Naive thymus-derived CD4-positive, alpha-beta T cell (primary cell): ENCODE results near the gene PEX7. TPM values are rescaled to one million over a fixed set of nuclear protein-coding genes. Genes with fewer than 3 reads are reported as not detected.
"Not testable (repeated sequence)": the region's sequence is repeated elsewhere in the genome, so short reads cannot be mapped to it uniquely, and the experiment has no call there.

ENCODE experiments used
- ATAC-seq: fragments of 150-1000 bp; cut with Tn5 transposase; 2 replicates; pipeline ENCODE4 v1.10.0; 2021; ENCODE audit warnings: mild to moderate bottlenecking, moderate library complexity
- CTCF ChIA-PET: fragments of 350-600 bp; sonication (Branson Sonifier 250); formaldehyde crosslinking; loops from one replicate; lab custom pipeline; 2021; ENCODE audit warnings: antibody characterized with exemption; lab: Charles Lee
- POLR2A ChIA-PET: fragments of 350-600 bp; sonication (Branson Sonifier 250); formaldehyde crosslinking; loops from one replicate; lab custom pipeline; 2021; ENCODE audit warnings: antibody characterized with exemption, inconsistent platforms; lab: Charles Lee
- DNase-seq, 9 donors: peaks; one replicate each; pipeline versions ENCODE4 v3.0.0 to v3.0.0-alpha.2; 2020 to 2022; ENCODE audit warnings: mixed read lengths in 1 of 9
- H3K27ac ChIP-seq: one replicate; pipeline ENCODE4 v1.7.0; 2013; ENCODE audit warnings: mild to moderate bottlenecking, low read depth, low read length, moderate library complexity
- H3K27me3 ChIP-seq, 2 donors: one replicate each; pipeline ENCODE4 v1.7.0; 2013; ENCODE audit warnings: low read length in 2 of 2, mild to moderate bottlenecking in 2 of 2, moderate library complexity in 2 of 2; ENCODE audit not compliant: control insufficient read depth in 2 of 2, insufficient read depth in 2 of 2
- H3K36me3 ChIP-seq, 3 experiments: 1 replicate in 2 of 3; 2 replicates in 1 of 3; pipeline ENCODE4 v1.7.0; 2013; ENCODE audit warnings: low read length in 3 of 3, mild to moderate bottlenecking in 3 of 3, moderate library complexity in 1 of 3; ENCODE audit not compliant: insufficient read depth in 3 of 3, control insufficient read depth in 2 of 3
- H3K4me1 ChIP-seq, 2 donors: one replicate each; pipeline ENCODE4 v1.7.0; 2013; ENCODE audit warnings: low read length in 2 of 2, mild to moderate bottlenecking in 2 of 2, moderate library complexity in 1 of 2; ENCODE audit not compliant: control insufficient read depth in 2 of 2, insufficient read depth in 2 of 2
- H3K4me3 ChIP-seq: 2 replicates; pipeline ENCODE4 v1.7.0; 2013; ENCODE audit warnings: mild to moderate bottlenecking, low read length
- H3K9me3 ChIP-seq, 3 experiments: 1 replicate in 2 of 3; 2 replicates in 1 of 3; pipeline ENCODE4 v1.7.0; 2013; ENCODE audit warnings: low read length in 3 of 3; ENCODE audit not compliant: control insufficient read depth in 2 of 3
- H3K27ac Mint-ChIP-seq, 9 donors: one replicate each; pipeline ENCODE4 v1.8.0; 2020 to 2022; ENCODE audit warnings: mixed read lengths in 9 of 9, mild to moderate bottlenecking in 8 of 9, moderate library complexity in 5 of 9, inconsistent platforms in 2 of 9
- H3K27me3 Mint-ChIP-seq, 5 donors: one replicate each; pipeline ENCODE4 v1.8.0; 2021 to 2022; ENCODE audit warnings: mixed read lengths in 5 of 5, mild to moderate bottlenecking in 1 of 5
- H3K36me3 Mint-ChIP-seq, 5 donors: one replicate each; pipeline ENCODE4 v1.8.0; 2020 to 2022; ENCODE audit warnings: mixed read lengths in 5 of 5, mild to moderate bottlenecking in 3 of 5, inconsistent platforms in 1 of 5
- H3K4me1 Mint-ChIP-seq, 7 donors: one replicate each; pipeline ENCODE4 v1.8.0; 2020 to 2022; ENCODE audit warnings: mixed read lengths in 7 of 7, mild to moderate bottlenecking in 3 of 7, inconsistent platforms in 1 of 7
- H3K4me3 Mint-ChIP-seq, 10 donors: one replicate each; pipeline ENCODE4 v1.8.0; 2020 to 2022; ENCODE audit warnings: mild to moderate bottlenecking in 10 of 10, mixed read lengths in 10 of 10, moderate library complexity in 6 of 10, inconsistent platforms in 2 of 10
- H3K9me3 Mint-ChIP-seq, 11 donors: one replicate each; pipeline ENCODE4 v1.8.0; 2020 to 2022; ENCODE audit warnings: mixed read lengths in 11 of 11, mild to moderate bottlenecking in 4 of 11, inconsistent platforms in 1 of 11, moderate library complexity in 1 of 11
- intact Hi-C, 2 donors: fragments of 100-400 bp; cut with micrococcal nuclease; formaldehyde crosslinking; loops; one replicate each; pipeline ENCODE4 v1.15.1; 2023
- polyA plus RNA-seq, 2 donors: library from polyadenylated mRNA; unstranded; fragments of 300-500 nt; fragmentation: Illumina TruSeq; gene quantifications; one replicate each; pipeline ENCODE4 v1.2.3, GENCODE V29; 2021
- total RNA-seq, 6 experiments: library from RNA in 5 of 6; stranded (reverse) in 5 of 6; gene quantifications; 1 replicate in 5 of 6; 2 replicates in 1 of 6; pipeline ENCODE4 v1.2.3 and lab custom pipeline; 2021 to 2026

Gene PEX7
- total and polyA plus RNA-seq, 7 experiments from 2014 or later, result 4.0 to 6.6 (median 5.6) TPM

DNA sequence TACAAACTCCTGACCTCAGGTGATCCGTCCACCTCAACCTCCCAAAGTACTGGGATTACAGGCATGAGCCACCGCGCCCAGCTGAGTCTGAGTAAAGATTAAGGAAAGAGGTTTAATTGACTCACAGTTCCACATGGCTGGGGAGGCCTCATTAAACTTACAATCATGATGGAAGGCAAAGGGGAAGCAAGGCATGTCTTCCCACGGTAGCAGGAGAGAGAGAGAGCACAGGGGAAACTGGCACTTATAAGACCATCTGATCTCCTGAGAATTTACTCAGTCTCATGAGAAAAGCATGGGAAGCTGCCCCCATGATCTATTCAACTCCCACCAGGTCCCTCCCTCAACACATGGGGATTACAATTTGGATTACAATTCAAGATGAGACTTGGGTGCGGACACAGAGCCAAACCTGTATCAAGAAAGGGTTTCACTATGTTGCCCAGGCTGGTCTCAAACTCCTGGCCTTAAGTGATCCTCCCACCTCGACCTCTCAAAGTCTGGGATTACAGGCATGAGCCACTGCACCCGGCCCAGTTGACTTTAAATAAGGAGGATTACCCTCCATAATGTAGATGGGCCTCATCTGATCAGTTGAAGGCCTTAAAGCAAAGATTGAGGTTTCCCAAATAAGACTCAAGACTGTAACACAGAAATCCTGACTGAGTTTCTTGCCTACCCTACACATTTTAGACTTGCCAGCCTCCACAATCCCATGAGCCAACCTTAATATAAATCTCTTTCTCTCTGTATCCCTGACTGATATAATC lies 13.1 kb upstream of the PEX7 start:
- ATAC-seq, result no peak
- Mint-ChIP-seq H3K36me3 (no peaks in the 10 kb centered on the region), H3K4me3 (no peak overlapping the region), H3K4me1 (peaks cover 0 to 8% (median 6%) of the 10 kb centered on the region in 7 donors), H3K27me3 (peaks cover 0 to 6% (median 0%) of the 10 kb centered on the region in 5 donors), H3K9me3 (no peaks in the 10 kb centered on the region), H3K27ac (no peak overlapping the region)
- Histone ChIP-seq H3K9me3 (no peaks in the 10 kb centered on the region), H3K4me1 (no peaks in the 10 kb centered on the region), H3K27me3 (no peaks in the 10 kb centered on the region), H3K4me3 (no peak overlapping the region), H3K27ac (no peak overlapping the region), H3K36me3 (no peaks in the 10 kb centered on the region)
- no peak for DNase-seq
- POLR2A ChIA-PET, result interaction anchor here (1.5 kb wide), 1 partner anchor 17 kb away, joined by 4 read pairs; the partner anchor contains the start of gene MAP3K5
- intact Hi-C loops, result no loop called here
- CTCF ChIA-PET, result interaction anchor here (0.6 kb wide), 1 partner anchor 56 kb away, joined by 3 read pairs; no protein-coding TSS in a partner anchor

DNA sequence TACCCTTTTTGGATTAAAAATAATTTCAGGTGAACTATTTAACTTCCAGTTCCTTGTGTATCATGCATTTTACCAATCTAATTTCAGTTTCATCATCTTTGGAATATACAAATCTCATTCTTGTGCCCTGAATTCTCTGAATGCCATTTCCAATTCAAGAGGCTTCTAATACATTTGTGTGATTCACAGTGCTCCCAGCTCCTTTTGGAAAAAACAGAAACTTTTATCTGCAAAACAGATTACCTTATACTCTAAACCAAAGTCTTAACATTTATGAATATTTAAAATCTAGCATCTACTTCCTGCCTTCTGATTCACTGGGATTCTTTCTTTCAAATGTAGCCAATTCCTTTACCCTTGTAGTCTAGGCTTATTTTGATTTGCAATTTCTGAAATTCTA lies 11.1 kb upstream of the PEX7 start:
- Mint-ChIP-seq H3K36me3 (no peaks in the 10 kb centered on the region), H3K4me3 (no peak overlapping the region), H3K4me1 (peaks cover 0 to 8% (median 6%) of the 10 kb centered on the region in 7 donors), H3K9me3 (peaks cover 0 to 2% (median 0%) of the 10 kb centered on the region in 11 donors), H3K27me3 (peaks cover 0 to 8% (median 0%) of the 10 kb centered on the region in 5 donors), H3K27ac (no peak overlapping the region)
- ATAC-seq, result no peak
- POLR2A ChIA-PET, result interaction anchor here (1.8 kb wide), 1 partner anchor 11 kb away, joined by 7 read pairs; the partner anchor contains the start of gene PEX7
- intact Hi-C loops, result no loop called here
- Histone ChIP-seq H3K27ac (no peak overlapping the region), H3K4me1 (no peaks in the 10 kb centered on the region), H3K9me3 (no peaks in the 10 kb centered on the region), H3K27me3 (no peaks in the 10 kb centered on the region), H3K36me3 (no peaks in the 10 kb centered on the region), H3K4me3 (no peak overlapping the region)
- DNase-seq, result no peak
- CTCF ChIA-PET, result no interaction called here

DNA sequence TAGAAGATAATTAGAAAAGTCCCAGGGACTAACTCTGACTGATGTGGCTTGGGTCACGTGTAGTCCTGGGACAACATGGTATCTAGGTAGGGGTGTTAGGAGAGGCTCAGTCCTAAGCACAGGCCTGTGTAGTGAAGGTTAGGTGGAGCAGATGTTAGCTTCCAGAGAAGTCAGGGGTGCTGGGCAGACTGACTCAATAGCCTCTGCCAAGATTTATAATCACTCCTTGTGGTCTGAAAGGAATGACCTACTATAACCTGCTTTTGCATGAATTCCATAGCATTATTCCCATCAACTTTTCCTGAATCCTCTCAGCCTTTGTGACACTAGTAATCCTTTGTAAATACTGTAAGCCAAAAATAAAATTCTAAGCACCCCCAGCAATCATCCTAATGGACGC lies 10.2 kb upstream of the PEX7 start:
- CTCF ChIA-PET, result no interaction called here
- Mint-ChIP-seq H3K36me3 (no peaks in the 10 kb centered on the region), H3K27ac (no peak overlapping the region), H3K9me3 (peaks cover 0 to 2% (median 0%) of the 10 kb centered on the region in 11 donors), H3K27me3 (peaks cover 4 to 14% (median 7%) of the 10 kb centered on the region in 5 donors), H3K4me3 (no peak overlapping the region), H3K4me1 (peaks cover 0 to 8% (median 6%) of the 10 kb centered on the region in 7 donors)
- H3K4me1 ChIP-seq, result no peaks in the 10 kb centered on the region
- intact Hi-C loops, result no loop called here
- DNase-seq (no peak), ATAC-seq (no peak)
- H3K27me3 ChIP-seq, result no peaks in the 10 kb centered on the region
- no peak overlapping the region for H3K4me3 ChIP-seq
- H3K27ac ChIP-seq, result no peak overlapping the region
- no peaks in the 10 kb centered on the region for H3K9me3 ChIP-seq
- POLR2A ChIA-PET, result no interaction called here
- no peaks in the 10 kb centered on the region for H3K36me3 ChIP-seq

DNA sequence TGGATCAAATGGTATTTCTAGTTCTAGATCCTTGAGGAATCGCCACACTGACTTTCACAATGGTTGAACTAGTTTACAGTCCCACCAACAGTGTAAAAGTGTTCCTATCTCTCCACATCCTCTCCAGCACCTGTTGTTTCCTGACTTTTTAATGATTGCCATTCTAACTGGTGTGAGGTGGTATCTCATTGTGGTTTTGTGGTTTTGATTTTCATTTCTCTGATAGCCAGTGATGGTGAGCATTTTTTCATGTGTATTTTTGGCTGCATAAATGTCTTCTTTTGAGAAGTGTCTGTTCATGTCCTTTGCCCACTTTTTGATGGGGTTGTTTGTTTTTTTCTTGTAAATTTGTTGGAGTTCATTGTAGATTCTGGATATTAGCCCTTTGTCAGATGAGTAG lies 6.8 kb upstream of the PEX7 start:
- peaks cover 7 to 23% (median 21%) of the 10 kb centered on the region in 5 donors for H3K27me3 Mint-ChIP-seq
- H3K4me1 Mint-ChIP-seq, H3K27ac Mint-ChIP-seq, H3K36me3 Mint-ChIP-seq, DNase-seq, H3K4me1 ChIP-seq, ATAC-seq, H3K9me3 Mint-ChIP-seq, H3K4me3 ChIP-seq, POLR2A ChIA-PET, H3K27ac ChIP-seq, H3K4me3 Mint-ChIP-seq, H3K36me3 ChIP-seq, H3K27me3 ChIP-seq, intact Hi-C loops, CTCF ChIA-PET, H3K9me3 ChIP-seq: not testable (repeated sequence)

- Mint-ChIP-seq H3K9me3 (peaks cover 0 to 2% (median 0%) of the 10 kb centered on the region in 11 donors), H3K4me3 (no peak overlapping the region), H3K4me1 (peaks cover 0 to 7% (median 6%) of the 10 kb centered on the region in 7 donors), H3K27ac (no peak overlapping the region), H3K36me3 (no peaks in the 10 kb centered on the region), H3K27me3 (peaks cover 7 to 23% (median 21%) of the 10 kb centered on the region in 5 donors)
- CTCF ChIA-PET, result interaction anchor here (1.0 kb wide), 1 partner anchor 173 kb away, joined by 4 read pairs; no protein-coding TSS in a partner anchor
- no peak overlapping the region for H3K4me3 ChIP-seq
- H3K27ac ChIP-seq, result no peak overlapping the region
- H3K27me3 ChIP-seq, result peaks cover 0 to 3% of the 10 kb centered on the region in 2 donors
- ATAC-seq, result no peak
- intact Hi-C loops, result no loop called here
- H3K36me3 ChIP-seq, result no peaks in the 10 kb centered on the region
- POLR2A ChIA-PET, result interaction anchor here (0.6 to 1.2 kb wide), 2 partner anchors 25 to 174 kb away, joined by 4 to 6 read pairs; partner anchors contain the start of gene MAP3K5
- DNase-seq, result no peak
- H3K9me3 ChIP-seq, result no peaks in the 10 kb centered on the region
- peaks cover 0 to 5% of the 10 kb centered on the region in 2 donors for H3K4me1 ChIP-seq
Measured at GRCh38 chr6:136816656-136817055, 5.7 kb upstream of the PEX7 start.

- peaks cover 7 to 38% (median 33%) of the 10 kb centered on the region in 7 donors for H3K4me1 Mint-ChIP-seq
- ATAC-seq, result no peak
- Histone ChIP-seq H3K4me3 (no peak overlapping the region), H3K27me3 (peaks cover 0 to 3% of the 10 kb centered on the region in 2 donors), H3K27ac (no peak overlapping the region), H3K4me1 (peaks cover 6 to 13% of the 10 kb centered on the region in 2 donors), H3K36me3 (no peaks in the 10 kb centered on the region), H3K9me3 (no peaks in the 10 kb centered on the region)
- peaks cover 7 to 21% (median 18%) of the 10 kb centered on the region in 5 donors for H3K27me3 Mint-ChIP-seq
- H3K9me3 Mint-ChIP-seq, result peaks cover 0 to 1% (median 0%) of the 10 kb centered on the region in 11 donors
- H3K27ac Mint-ChIP-seq, result no peak overlapping the region
- H3K4me3 Mint-ChIP-seq, result peak overlapping the region in 2 of 10 donors; percentile 6 to 14
- ChIA-PET POLR2A (interaction anchor here (0.6 to 0.8 kb wide), 2 partner anchors 156 to 1584 kb away, joined by 3 to 5 read pairs; no protein-coding TSS in a partner anchor), CTCF (interaction anchor here (0.7 kb wide), 1 partner anchor 176 kb away, joined by 3 read pairs; no protein-coding TSS in a partner anchor)
- peaks cover 0 to 8% (median 4%) of the 10 kb centered on the region in 5 donors for H3K36me3 Mint-ChIP-seq
- DNase-seq, result no peak
- intact Hi-C loops, result loop anchor here (5.0 to 10.0 kb wide), 4 partner anchors 104 to 1582 kb away; partner anchors contain the start of genes HEBP2 (in 1 of the 2), MTFR2 (in 1 of the 2) and SLC35D3 (in 1 of the 2)
Measured at GRCh38 chr6:136820561-136820960, 1.8 kb upstream of the PEX7 start.
